AG09319 (cell line): ENCODE data around the gene SHBG.
A peak's percentile ranks its signal among the peaks of the same experiment; 100 is the strongest.

Experiments used
- DNase-seq: peaks from one replicate; pipeline ENCODE4 v3.0.0-alpha.2; 2010; ENCODE audit warnings: low read depth; ENCODE audit errors: extremely low read depth
- CTCF ChIP-seq: IDR thresholded peaks from 2 replicates; pipeline ENCODE4 v1.5.1; 2011; ENCODE audit warnings: low read depth, mild to moderate bottlenecking, inconsistent platforms, low read length, moderate library complexity

The SHBG gene

DNA sequence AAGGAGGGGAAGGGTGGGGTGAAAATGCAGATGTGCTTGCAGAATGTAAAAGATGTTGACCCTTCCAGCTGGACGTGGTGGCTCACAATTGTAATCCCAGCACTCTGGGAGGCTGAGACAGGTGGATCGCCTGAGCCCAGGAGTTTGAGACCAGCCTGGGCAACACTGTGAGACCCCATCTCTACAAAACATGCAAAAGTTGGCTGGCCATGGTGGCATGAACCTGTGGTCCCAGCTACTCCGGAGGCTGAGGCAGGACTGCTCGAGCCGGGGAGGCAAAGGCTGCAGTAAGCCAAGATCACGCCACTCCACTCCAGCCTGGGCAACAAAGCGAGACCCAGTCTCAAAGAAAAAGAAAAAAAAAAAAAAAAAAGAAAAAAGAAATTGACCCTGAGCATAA, 38.5 kb downstream of the SHBG start:
- no peak for TF ChIP-seq CTCF
- DNase-seq = no peak

DNA sequence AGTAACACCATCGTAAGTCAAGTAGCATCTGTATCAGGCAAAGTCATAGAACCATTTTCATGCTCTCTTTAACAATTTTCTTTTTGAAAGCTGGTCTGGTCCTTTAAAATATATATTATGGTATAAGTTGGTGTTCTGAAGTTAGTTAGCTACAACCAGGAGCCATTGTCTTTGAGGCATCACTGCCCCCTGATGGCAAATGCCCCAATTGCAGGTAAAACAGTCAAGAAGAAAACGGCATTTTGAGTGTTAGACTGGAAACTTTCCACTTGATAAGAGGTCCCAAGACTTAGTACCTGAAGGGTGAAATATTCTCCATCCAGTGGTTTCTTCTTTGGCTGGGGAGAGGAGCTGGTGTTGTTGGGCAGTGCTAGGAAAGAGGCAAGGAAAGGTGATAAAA, 43.3 kb downstream of the SHBG start:
- DNase-seq = no peak

GRCh38 chr17:7674934-7675333, 45.0 kb downstream of the SHBG start:
- DNase-seq = no peak
- no peak for TF ChIP-seq CTCF

More for the DNA sequence above, 43.3 kb downstream of the SHBG start:
- TF ChIP-seq CTCF = peak; percentile 28

- DNase-seq = no peak
- TF ChIP-seq CTCF = no peak
Observed at GRCh38 chr17:7676533-7676932, 46.6 kb downstream of the SHBG start.

- TF ChIP-seq CTCF = no peak
- DNase-seq = no peak
Observed at GRCh38 chr17:7677388-7678067, 47.6 kb downstream of the SHBG start.
